Neural cell (in vitro differentiated cells): ENCODE results near the gene PARD3B. TPM values are rescaled to one million over a fixed set of nuclear protein-coding genes. Genes with fewer than 3 reads are reported as not detected.
"Not testable (repeated sequence)": the region's sequence is repeated elsewhere in the genome, so short reads cannot be mapped to it uniquely, and the experiment has no call there.

Experiments
- H2AFZ ChIP-seq: fragments of 200-600, 300-800 bp; sonication (generic), shearing (Covaris generic); 2 replicates; pipeline ENCODE4 v1.6.0; 2014; ENCODE audit warnings: low read depth, mild to moderate bottlenecking, antibody characterized with exemption, low read length, moderate library complexity
- H3F3A ChIP-seq: fragments of 200-600 bp; shearing (Covaris generic); 2 replicates; pipeline ENCODE4 v1.6.1; 2016; ENCODE audit warnings: mild to moderate bottlenecking, moderate library complexity, mixed read lengths, antibody characterized with exemption, low read length; ENCODE audit not compliant: insufficient read depth, poor library complexity, severe bottlenecking
- H3K27ac ChIP-seq: fragments of 200-600, 300-800 bp; sonication (generic), shearing (Covaris generic); 2 replicates; pipeline ENCODE4 v1.5.1; 2014; ENCODE audit warnings: mild to moderate bottlenecking, low read length, moderate library complexity
- H3K27me3 ChIP-seq: fragments of 300-800, 200-600 bp; sonication (generic), shearing (Covaris generic); 2 replicates; pipeline ENCODE4 v1.6.0; 2014; ENCODE audit warnings: mild to moderate bottlenecking, low read depth, low read length, moderate library complexity; ENCODE audit not compliant: insufficient read depth
- H3K36me3 ChIP-seq: fragments of 300-800, 200-600 bp; sonication (generic), shearing (Covaris generic); 2 replicates; pipeline ENCODE4 v1.5.1; 2014; ENCODE audit warnings: mild to moderate bottlenecking, antibody characterized with exemption, low read length, moderate library complexity; ENCODE audit not compliant: insufficient read depth
- H3K4me2 ChIP-seq: fragments of 300-800, 200-600 bp; sonication (generic), shearing (Covaris generic); 2 replicates; pipeline ENCODE4 v1.6.0; 2014; ENCODE audit warnings: mild to moderate bottlenecking, low read length
- H3K4me3 ChIP-seq: fragments of 300-800, 200-600 bp; sonication (generic), shearing (Covaris generic); 2 replicates; pipeline ENCODE4 v1.5.1; 2014; ENCODE audit warnings: mild to moderate bottlenecking, low read length, moderate library complexity
- H3K79me2 ChIP-seq: fragments of 200-600 bp; shearing (Covaris generic); replicated peaks from 2 replicates; pipeline ENCODE4 v1.6.0; 2014; ENCODE audit warnings: mild to moderate bottlenecking, low read length, moderate library complexity; ENCODE audit not compliant: insufficient read depth
- H3K9ac ChIP-seq: fragments of 300-800, 200-600 bp; sonication (generic), shearing (Covaris generic); 2 replicates; pipeline ENCODE4 v1.6.1; 2016; ENCODE audit warnings: mild to moderate bottlenecking, low read length, mixed read lengths
- H3K9me2 ChIP-seq: fragments of 200-600 bp; shearing (Covaris generic); 2 replicates; pipeline ENCODE4 v1.6.1; 2016; ENCODE audit warnings: mild to moderate bottlenecking, low read length, mixed read lengths; ENCODE audit not compliant: insufficient read depth
- H3K9me3 ChIP-seq: fragments of 200-600, 300-800 bp; sonication (generic), shearing (Covaris generic); 2 replicates; pipeline ENCODE4 v1.6.1; 2016; ENCODE audit warnings: mild to moderate bottlenecking, mixed run types, low read length, moderate library complexity, mixed read lengths
- H4K20me1 ChIP-seq: fragments of 200-600 bp; shearing (Covaris generic); 2 replicates; pipeline ENCODE4 v1.6.1; 2016; ENCODE audit warnings: mild to moderate bottlenecking, mixed run types; ENCODE audit not compliant: insufficient read depth
- EP300 ChIP-seq: fragments of 450-650 bp; conservative IDR thresholded peaks from 2 replicates; pipeline ENCODE4 v1.6.1; 2014; ENCODE audit warnings: antibody characterized with exemption, mild to moderate bottlenecking, moderate library complexity; ENCODE audit not compliant: poor library complexity, severe bottlenecking
- EZH2 ChIP-seq: fragments of 200-600, 300-800 bp; shearing (Covaris generic), sonication (generic); IDR thresholded peaks from 2 replicates; pipeline ENCODE4 v1.6.1; 2014; ENCODE audit warnings: antibody characterized with exemption, low read length, borderline replicate concordance, mild to moderate bottlenecking; ENCODE audit not compliant: insufficient read depth, poor library complexity, severe bottlenecking
- MXI1 ChIP-seq: fragments of 450-650 bp; conservative IDR thresholded peaks from 2 replicates; pipeline ENCODE4 v1.6.1; 2014; ENCODE audit warnings: antibody characterized with exemption, mild to moderate bottlenecking; ENCODE audit not compliant: poor library complexity, severe bottlenecking
- POLR2AphosphoS5 ChIP-seq: IDR thresholded peaks from 2 replicates; pipeline ENCODE4 v1.6.1; 2012
- RAD21 ChIP-seq: fragments of 450-650 bp; conservative IDR thresholded peaks from 2 replicates; pipeline ENCODE4 v1.6.1; 2014; ENCODE audit warnings: antibody characterized with exemption, mild to moderate bottlenecking, moderate library complexity
- SMC3 ChIP-seq: fragments of 450-650 bp; conservative IDR thresholded peaks from 2 replicates; pipeline ENCODE4 v1.6.1; 2014; ENCODE audit warnings: antibody characterized with exemption, mild to moderate bottlenecking, moderate library complexity; ENCODE audit not compliant: poor library complexity
- TAF1 ChIP-seq: IDR thresholded peaks from 2 replicates; pipeline ENCODE4 v1.6.1; 2012; ENCODE audit warnings: low read depth
- polyA plus RNA-seq: library from polyadenylated mRNA; depleted of rRNA; stranded (reverse); fragments of >200 nt; gene quantifications from 2 replicates; pipeline ENCODE4 v1.2.3, GENCODE V29; 2014
- TF ChIP-seq, protein P1 (sequence below): IDR thresholded peaks from 2 replicates; pipeline ENCODE4 v1.6.1; 2012; ENCODE audit warnings: borderline replicate concordance
- TF ChIP-seq, protein P2 (sequence below): fragments of 450-650 bp; IDR thresholded peaks from 2 replicates; pipeline ENCODE4 v1.5.1; 2014; ENCODE audit warnings: antibody characterized with exemption, mild to moderate bottlenecking, moderate library complexity; ENCODE audit not compliant: poor library complexity, severe bottlenecking

Gene PARD3B
- polyA plus RNA-seq, 1 donor from 2014 or later: 0.54 TPM

DNA sequence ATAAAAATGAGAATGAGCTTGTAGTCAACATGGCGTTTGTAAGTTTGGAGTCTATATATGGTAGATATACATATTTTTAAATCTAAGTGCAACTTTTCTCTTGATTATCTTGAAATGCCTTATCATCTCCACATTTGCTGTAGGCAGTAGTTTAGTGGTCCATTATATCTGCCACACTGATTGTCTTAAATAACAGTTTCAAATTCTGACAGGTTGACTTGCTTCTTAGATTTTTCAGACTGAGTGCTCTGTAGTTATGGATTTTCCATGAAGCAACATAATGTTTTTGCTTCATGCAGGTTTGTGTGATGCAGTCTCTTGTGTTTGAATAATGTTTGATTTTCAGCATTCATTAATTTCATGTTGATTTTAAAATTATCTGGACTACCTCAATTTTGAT is 12.3 kb downstream of the PARD3B start:
- Histone ChIP-seq H3K9ac (no peak overlapping the region), H3F3A (no peaks in the 10 kb centered on the region), H3K9me3 (no peaks in the 10 kb centered on the region), H3K4me3 (peak overlapping the region; percentile 24), H3K27me3 (no peaks in the 10 kb centered on the region), H3K27ac (peak overlapping the region; percentile 60), H2AFZ (no peak overlapping the region), H3K36me3 (no peaks in the 10 kb centered on the region), H3K4me2 (peak overlapping the region; percentile 30), H3K9me2 (no peaks in the 10 kb centered on the region), H4K20me1 (no peaks in the 10 kb centered on the region), H3K79me2 (no peaks in the 10 kb centered on the region)
- TF ChIP-seq EP300 (peak; percentile 92), POLR2AphosphoS5 (peak; percentile 66), SMC3 (no peak)

- not testable (repeated sequence) for H3K79me2 ChIP-seq, H2AFZ ChIP-seq, H4K20me1 ChIP-seq, H3K4me2 ChIP-seq, H3K9me3 ChIP-seq, H3K36me3 ChIP-seq, H3K9me2 ChIP-seq, H3K4me3 ChIP-seq, H3K27ac ChIP-seq, H3F3A ChIP-seq, H3K9ac ChIP-seq, H3K27me3 ChIP-seq
Observed at GRCh38 chr2:204559358-204559757, 14.1 kb downstream of the PARD3B start.

DNA sequence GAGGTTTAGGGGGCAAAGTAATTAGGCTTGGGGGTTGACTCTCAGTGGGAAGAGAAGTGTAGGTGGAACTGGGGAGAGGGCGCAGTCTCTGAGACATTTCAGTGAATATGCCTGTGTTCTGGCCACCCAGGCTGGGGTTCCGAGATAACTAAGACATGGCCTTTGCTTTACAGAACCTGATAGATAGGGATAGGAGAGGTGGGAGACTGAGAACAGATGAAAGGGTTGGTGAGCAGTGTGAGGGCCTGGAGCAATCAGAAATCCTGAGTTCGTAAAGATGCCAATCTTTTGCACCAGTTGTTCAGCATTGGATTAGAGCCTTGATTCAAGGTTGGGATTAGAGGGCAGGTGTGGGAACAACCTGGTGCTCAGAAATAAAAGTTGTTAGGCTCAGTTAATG is 15.6 kb downstream of the PARD3B start:
- Histone ChIP-seq H3K36me3 (no peaks in the 10 kb centered on the region), H3K9me2 (no peaks in the 10 kb centered on the region), H3K27ac (no peak overlapping the region), H4K20me1 (no peaks in the 10 kb centered on the region), H3K9me3 (no peaks in the 10 kb centered on the region), H2AFZ (no peak overlapping the region), H3K27me3 (no peaks in the 10 kb centered on the region), H3K4me2 (no peak overlapping the region), H3K79me2 (no peaks in the 10 kb centered on the region), H3K9ac (no peak overlapping the region), H3F3A (no peaks in the 10 kb centered on the region), H3K4me3 (no peak overlapping the region)
- no peak for TF ChIP-seq RAD21
- TF ChIP-seq, protein P1, sequence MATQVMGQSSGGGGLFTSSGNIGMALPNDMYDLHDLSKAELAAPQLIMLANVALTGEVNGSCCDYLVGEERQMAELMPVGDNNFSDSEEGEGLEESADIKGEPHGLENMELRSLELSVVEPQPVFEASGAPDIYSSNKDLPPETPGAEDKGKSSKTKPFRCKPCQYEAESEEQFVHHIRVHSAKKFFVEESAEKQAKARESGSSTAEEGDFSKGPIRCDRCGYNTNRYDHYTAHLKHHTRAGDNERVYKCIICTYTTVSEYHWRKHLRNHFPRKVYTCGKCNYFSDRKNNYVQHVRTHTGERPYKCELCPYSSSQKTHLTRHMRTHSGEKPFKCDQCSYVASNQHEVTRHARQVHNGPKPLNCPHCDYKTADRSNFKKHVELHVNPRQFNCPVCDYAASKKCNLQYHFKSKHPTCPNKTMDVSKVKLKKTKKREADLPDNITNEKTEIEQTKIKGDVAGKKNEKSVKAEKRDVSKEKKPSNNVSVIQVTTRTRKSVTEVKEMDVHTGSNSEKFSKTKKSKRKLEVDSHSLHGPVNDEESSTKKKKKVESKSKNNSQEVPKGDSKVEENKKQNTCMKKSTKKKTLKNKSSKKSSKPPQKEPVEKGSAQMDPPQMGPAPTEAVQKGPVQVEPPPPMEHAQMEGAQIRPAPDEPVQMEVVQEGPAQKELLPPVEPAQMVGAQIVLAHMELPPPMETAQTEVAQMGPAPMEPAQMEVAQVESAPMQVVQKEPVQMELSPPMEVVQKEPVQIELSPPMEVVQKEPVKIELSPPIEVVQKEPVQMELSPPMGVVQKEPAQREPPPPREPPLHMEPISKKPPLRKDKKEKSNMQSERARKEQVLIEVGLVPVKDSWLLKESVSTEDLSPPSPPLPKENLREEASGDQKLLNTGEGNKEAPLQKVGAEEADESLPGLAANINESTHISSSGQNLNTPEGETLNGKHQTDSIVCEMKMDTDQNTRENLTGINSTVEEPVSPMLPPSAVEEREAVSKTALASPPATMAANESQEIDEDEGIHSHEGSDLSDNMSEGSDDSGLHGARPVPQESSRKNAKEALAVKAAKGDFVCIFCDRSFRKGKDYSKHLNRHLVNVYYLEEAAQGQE: no peak
- TF ChIP-seq POLR2AphosphoS5: no peak
- no peak for TF ChIP-seq EP300
- TF ChIP-seq, protein P2, sequence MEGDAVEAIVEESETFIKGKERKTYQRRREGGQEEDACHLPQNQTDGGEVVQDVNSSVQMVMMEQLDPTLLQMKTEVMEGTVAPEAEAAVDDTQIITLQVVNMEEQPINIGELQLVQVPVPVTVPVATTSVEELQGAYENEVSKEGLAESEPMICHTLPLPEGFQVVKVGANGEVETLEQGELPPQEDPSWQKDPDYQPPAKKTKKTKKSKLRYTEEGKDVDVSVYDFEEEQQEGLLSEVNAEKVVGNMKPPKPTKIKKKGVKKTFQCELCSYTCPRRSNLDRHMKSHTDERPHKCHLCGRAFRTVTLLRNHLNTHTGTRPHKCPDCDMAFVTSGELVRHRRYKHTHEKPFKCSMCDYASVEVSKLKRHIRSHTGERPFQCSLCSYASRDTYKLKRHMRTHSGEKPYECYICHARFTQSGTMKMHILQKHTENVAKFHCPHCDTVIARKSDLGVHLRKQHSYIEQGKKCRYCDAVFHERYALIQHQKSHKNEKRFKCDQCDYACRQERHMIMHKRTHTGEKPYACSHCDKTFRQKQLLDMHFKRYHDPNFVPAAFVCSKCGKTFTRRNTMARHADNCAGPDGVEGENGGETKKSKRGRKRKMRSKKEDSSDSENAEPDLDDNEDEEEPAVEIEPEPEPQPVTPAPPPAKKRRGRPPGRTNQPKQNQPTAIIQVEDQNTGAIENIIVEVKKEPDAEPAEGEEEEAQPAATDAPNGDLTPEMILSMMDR: no peak
- TF ChIP-seq TAF1: no peak
- TF ChIP-seq MXI1: no peak
- TF ChIP-seq SMC3: no peak
- TF ChIP-seq EZH2: no peak
